Measurements from ENCODE around the gene TSSK2.
A peak's percentile ranks its signal among the peaks of the same experiment; 100 is the strongest.

Gene TSSK2

DNA sequence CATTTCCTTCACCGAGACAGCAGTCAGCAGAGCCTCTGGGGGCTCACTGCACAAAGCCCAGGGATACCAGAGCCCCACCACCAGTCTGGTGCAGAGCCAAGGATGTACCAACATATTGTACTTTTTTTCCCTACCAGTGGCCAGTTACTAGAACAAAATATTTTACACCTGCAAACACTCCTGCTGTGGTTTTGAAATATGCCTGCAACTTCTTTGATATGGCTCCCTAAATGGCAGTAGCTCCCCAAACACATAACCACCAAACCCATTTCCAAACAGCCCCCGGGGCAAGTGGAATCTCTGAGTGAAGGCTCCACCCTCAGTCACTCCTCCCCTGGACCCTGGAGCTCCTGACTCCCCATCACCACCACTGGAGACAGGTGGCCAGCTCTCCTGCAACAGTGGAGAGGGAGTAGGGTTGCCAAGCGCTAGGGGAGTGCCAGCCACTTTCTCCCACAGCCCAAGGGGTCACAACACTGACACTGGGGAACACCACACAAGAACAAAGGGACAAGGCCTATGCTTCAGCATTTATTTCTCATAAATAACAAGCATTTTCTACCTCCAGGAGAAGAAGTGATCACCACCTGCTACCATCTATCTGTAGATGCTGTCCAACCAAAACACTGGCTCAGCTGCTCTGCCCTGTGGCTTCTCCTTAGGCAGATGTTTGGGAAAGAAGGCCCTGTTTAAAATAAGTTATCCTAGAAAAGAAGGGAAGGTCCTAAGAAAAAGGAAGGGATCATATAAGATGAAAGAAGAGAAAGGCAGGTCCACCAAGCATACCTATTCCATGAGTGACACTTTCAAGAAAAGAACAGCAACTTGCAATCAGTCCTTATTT lies 24.0 kb upstream of the TSSK2 start:
- DNase-seq: no peak

DNA sequence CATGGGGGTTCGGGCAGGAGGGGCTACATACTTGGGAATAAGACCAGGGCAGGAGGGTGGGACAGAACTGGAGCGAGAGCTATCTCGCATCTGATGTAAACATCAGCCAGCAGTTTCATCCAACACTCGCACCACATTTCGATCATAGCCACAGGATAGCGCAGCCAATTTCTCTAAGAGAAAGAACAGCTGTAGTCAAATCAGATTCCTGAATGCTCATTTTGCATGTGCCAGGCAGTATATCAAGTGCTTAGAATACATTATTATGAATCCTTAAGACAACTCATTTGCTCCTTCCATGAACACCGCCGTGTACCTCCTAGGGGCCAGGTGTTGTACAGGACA lies 23.4 kb upstream of the TSSK2 start:
- DNase-seq: peak; percentile 83 to 84

GRCh38 chr22:19108807-19109197 lies 22.3 kb upstream of the TSSK2 start:
- no peak for DNase-seq

- DNase-seq: no peak
Observed at GRCh38 chr22:19109198-19110063, 21.7 kb upstream of the TSSK2 start.

- no peak for DNase-seq
Observed at GRCh38 chr22:19110064-19110458, 21.0 kb upstream of the TSSK2 start.

DNA sequence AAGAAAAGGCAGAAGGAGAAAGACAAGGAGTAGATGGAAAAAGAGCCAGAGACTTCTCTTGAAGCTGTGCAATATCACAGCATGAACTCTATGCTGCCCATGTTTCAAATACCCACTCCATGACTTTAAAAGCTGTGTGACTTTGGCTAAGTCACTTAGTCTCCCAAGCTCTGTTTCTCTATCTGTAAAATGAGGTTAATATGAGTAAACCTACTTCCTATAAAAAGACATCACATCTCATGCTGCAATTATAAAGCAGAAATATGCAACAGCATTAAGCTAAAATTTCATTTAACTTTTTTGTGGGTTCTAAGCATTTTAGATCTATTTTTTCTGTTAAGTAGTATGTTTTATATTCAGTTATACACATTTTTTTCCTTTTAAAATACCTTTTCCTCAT lies 20.5 kb upstream of the TSSK2 start:
- DNase-seq: no peak

DNA sequence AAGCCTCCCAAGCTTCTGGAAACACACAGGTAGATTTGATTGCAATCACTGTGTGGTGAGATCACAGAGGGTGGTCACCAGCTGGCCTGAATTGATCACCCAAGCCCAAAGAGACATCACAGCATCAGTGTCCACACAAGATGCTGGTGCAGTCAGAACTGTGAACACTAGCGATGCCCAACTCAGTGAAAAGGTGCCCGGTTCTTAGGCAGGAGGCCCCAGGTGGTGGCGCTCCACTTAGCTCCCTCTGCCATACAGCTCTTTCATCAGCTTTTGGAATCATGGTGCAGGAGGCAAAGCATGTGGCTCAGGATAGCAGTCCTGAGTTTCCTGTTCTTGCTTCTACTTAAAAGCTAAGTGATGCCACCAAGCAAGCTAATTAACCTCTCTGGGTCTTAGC lies 20.0 kb upstream of the TSSK2 start:
- DNase-seq: no peak

DNA sequence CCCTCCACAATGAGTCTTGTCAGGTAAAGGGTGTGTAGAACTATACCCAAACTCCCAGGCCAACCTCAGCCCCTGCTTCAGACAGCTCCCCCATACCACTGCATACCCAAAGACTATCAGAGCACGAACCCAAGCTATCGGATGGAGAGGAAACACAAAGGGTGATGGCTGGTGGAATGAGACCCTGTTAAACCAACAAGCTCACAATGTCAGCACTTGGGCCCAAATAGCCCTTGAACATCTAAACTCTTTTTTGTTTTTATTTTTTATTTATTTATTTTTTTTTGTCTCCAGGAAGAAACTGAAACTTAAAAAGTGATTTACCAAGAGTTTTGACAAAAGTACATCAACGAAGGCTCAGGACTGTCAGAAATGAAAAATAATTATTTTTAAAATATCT lies 19.5 kb upstream of the TSSK2 start:
- no peak for DNase-seq

DNA sequence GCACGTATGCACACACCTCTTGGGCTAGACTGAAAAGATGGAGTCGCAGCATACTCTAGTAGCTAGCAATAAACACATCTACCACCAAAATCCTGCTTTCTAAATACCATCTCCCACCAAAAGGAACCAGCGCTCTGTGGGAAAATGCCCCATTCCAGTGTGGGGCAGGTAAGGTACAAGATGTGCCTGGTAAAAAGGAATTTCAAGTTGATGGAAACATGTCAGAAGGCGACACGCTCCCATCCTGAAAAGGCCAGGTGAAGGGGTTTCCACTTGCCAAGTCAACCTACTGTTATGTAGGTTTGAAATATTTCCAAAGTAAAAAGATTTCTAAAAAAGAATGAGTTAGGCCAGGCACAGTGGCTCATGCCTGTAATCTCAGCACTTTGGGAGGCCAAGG lies 17.7 kb upstream of the TSSK2 start:
- no peak for DNase-seq

DNA sequence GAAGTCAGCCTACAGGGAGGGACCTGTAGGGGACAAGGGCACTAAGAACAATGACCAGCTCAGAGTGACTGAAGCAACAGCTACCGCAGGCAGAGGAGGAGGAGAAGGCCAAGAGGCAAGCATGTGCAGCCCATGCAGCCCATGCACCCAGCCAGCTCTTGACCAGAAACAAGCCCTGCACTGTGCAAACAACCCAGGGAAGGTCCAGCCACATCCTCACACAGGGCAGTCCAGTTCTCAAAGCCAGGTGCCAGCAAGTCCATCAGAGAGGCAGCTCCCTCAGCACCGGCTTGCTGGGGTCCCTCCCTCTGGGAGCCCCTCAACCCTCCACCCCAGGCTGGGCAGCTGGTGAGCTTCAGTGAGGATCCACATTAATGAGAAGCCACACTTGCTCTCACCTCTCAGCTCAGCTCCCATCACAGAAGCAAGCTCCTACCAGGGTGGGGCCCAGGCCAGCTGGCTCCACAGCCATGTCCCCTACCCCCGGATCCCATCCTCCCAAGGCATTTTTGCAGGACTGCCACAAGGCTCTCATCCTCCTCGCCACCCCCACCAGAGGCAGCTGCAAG lies 16.0 kb upstream of the TSSK2 start:
- DNase-seq: no peak

DNA sequence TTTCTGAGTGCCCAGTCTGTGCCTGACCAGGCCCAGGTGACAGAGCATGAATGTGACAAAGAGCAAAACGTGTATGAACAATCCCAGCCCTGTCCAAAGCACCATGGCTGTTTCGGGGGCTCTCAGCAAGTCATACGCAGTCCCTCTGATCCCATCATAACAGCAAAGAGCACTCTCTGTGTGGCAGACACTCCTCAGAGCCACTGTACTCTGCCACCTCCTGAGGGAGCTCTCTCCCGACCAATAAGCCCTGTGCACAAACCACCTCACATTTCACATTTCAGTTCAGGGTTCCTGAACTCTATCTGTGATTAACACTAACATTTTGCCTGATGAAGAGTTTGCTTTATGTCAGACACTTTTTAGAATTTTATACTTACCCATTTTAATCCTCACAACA lies 15.5 kb upstream of the TSSK2 start:
- DNase-seq: no peak

DNA sequence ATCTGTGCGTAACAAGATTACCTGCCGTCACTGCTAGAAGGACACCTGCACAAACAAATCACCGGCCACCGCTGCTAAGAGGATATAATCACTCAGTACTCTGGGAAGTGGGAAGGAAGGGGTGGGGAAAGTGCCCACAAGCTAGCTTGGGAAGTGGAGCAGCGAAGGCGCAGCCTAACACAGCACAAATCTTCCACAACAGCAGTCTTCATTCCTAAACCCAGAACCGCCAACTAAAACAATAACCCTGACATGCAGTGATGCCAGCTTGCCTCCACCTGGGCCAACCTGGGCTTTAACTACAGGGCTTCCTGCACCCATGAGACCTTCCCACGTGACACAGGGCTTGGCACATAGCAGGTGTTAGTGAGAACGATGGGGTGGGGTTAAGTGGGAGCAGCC lies 14.0 kb upstream of the TSSK2 start:
- peak in 1 of 2 experiments; percentile 60 for DNase-seq

GRCh38 chr22:19118329-19118880 lies 12.7 kb upstream of the TSSK2 start:
- no peak for DNase-seq

DNA sequence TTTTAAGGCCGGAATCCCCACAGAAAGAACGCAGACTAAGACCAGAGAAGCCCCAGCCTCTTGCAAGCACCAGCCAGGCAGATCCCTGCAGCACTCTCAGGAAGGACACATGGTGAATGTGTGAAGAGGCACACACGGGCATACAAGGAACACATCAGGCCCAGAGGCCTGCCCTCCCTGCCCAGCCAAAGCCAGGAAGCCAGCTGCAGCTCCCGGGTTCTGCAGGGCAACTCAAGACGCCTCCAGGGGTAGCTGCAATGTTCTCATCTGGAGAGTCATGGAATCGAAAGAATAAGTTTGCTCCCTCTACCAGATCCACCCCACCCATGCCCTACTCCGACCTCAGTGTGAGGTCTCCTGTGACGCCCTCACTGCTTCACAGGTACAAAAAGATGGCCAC lies 11.2 kb upstream of the TSSK2 start:
- no peak for DNase-seq

GRCh38 chr22:19120829-19121630 lies 10.1 kb upstream of the TSSK2 start:
- no peak for DNase-seq

DNA sequence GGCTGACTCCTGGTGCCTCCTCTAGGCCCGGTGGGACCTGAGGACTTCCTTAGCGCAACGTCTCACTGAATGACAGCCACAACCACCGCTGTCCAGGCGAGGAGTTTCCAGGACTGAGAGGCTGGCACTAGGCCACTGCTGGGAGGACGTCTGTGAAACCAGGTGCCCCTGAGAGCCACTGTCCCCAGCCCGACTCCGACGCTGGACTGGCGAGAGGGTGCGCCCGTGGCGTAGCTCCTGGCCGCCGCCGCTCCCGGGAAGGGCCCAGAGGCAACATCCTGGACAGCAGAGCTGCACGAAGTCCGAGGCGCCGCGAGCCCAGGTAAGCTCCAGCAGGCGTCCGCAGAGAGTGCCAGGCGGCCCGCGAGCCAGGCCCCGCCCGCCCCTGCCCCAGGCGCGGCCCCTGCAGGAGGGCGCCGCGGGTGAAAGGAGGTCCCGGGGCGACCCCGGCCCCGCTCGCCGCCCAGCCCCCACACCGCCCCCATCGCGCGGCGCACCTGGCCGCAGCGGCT lies 9.4 kb upstream of the TSSK2 start:
- DNase-seq: peak in 1 of 2 experiments; percentile 34

- peak; percentile 80 to 96 for DNase-seq
Observed at GRCh38 chr22:19122143-19122751, 8.9 kb upstream of the TSSK2 start, which contains the start of gene DGCR2. DGCR2 (minus strand) TSS chr22:19122412; CDS start chr22:19122206, 206 bp downstream.

DNA sequence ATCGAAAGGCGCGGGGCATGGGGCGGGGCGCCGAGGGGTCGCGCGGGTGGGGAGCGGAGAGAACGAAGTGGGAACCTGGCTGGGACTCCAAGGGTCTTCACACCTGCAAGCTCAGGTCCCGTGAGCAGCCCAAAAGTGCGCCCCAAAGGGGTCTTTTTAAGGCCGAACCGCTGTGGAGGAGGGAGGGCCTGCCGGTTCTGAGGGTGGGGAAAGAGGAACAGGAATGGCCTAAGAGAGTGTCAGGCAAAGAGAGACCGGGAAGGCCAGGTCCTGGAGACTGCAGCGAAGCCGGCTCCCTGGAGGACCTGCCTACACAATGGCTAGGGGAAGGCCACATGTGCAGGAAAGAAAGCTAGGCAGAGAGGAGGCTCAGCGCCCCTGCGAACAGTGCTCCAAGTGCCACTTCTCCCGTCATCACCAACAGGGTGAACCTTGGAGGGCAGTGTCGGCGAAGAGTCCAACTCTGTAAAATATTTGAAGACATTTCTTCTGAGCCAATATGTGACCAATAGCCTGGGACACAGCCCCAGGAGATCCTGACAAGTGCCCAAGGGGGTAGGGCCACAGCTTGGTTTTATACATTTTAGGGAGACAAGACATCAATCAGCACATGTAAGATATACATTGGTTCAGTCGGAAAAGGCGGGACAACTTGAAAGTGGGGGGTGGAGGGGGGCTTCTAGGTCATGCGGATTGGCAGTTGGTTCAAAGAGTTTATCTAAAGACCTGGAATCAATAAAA lies 8.2 kb upstream of the TSSK2 start:
- peak in 1 of 2 experiments; percentile 45 for DNase-seq

GRCh38 chr22:19123936-19124335 lies 7.2 kb upstream of the TSSK2 start:
- DNase-seq: no peak

- DNase-seq: no peak
Observed at GRCh38 chr22:19124377-19124776, 6.7 kb upstream of the TSSK2 start.

DNA sequence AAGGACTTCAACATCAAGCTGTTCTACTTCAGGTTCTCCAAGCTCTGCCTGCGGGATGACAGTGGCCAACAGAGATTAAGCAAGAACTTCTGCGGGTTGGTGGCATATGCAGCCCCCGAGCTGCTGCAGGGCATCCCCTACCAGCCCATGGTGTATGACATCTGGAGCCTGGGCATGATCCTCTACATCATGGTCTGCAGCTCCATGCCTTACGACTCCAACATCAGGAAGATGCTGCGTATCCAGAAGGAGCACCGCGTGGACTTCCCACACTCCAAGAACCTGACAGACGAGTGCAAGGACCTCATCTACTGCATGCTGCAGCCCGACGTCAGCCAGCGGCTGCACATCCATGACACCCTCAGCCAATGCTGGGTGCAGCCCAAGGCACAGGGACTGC lies 6.1 kb upstream of the TSSK2 start:
- no peak for DNase-seq
